Skeletal muscle tissue (tissue), 4 donors: ENCODE results near the gene B3GALT6. TPM values are rescaled to one million over a fixed set of nuclear protein-coding genes. Genes with fewer than 3 reads are reported as not detected.
"Not testable (repeated sequence)": the region's sequence is repeated elsewhere in the genome, so short reads cannot be mapped to it uniquely, and the experiment has no call there.

Experiments
- H3K27ac ChIP-seq: one replicate; pipeline ENCODE4 v1.7.0; 2013; ENCODE audit warnings: mild to moderate bottlenecking, low read depth, low read length, inconsistent platforms
- H3K27me3 ChIP-seq, 3 donors: one replicate each; pipeline ENCODE4 v1.7.0; 2013; ENCODE audit warnings: low read length in 3 of 3; ENCODE audit not compliant: control insufficient read depth in 3 of 3, insufficient read depth in 3 of 3
- H3K36me3 ChIP-seq, 3 donors: one replicate each; pipeline ENCODE4 v1.7.0; 2013; ENCODE audit warnings: low read length in 3 of 3; ENCODE audit not compliant: control insufficient read depth in 3 of 3, insufficient read depth in 3 of 3
- H3K4me1 ChIP-seq, 3 donors: one replicate each; pipeline ENCODE4 v1.7.0; 2013; ENCODE audit warnings: low read length in 3 of 3, mild to moderate bottlenecking in 3 of 3; ENCODE audit not compliant: control insufficient read depth in 3 of 3, insufficient read depth in 3 of 3
- H3K4me3 ChIP-seq, 3 donors: one replicate each; pipeline ENCODE4 v1.7.0; 2013; ENCODE audit warnings: low read length in 3 of 3
- H3K9ac ChIP-seq, 3 donors: one replicate each; pipeline ENCODE4 v1.7.0; 2013; ENCODE audit warnings: low read length in 3 of 3, mild to moderate bottlenecking in 3 of 3, moderate library complexity in 2 of 3, low read depth in 1 of 3
- H3K9me3 ChIP-seq, 3 donors: one replicate each; pipeline ENCODE4 v1.7.0; 2013; ENCODE audit warnings: low read length in 3 of 3; ENCODE audit not compliant: control insufficient read depth in 3 of 3
- total RNA-seq: library from RNA; depleted of rRNA; stranded (reverse); fragments of >200 nt; gene quantifications from one replicate; pipeline ENCODE4 v1.2.3, GENCODE V29; 2014
- donor health status: Osteomylitis.

B3GALT6 gene
- total RNA-seq, 1 donor from 2014 or later = 10.4 TPM

- peaks cover 3 to 11% (median 9%) of the 10 kb centered on the region in 3 donors for H3K27me3 ChIP-seq
- H3K36me3 ChIP-seq, H3K9ac ChIP-seq, H3K4me1 ChIP-seq, H3K9me3 ChIP-seq, H3K27ac ChIP-seq, H3K4me3 ChIP-seq: not testable (repeated sequence)
Measured at GRCh38 chr1:1195726-1196125, 36.3 kb upstream of the B3GALT6 start.

DNA sequence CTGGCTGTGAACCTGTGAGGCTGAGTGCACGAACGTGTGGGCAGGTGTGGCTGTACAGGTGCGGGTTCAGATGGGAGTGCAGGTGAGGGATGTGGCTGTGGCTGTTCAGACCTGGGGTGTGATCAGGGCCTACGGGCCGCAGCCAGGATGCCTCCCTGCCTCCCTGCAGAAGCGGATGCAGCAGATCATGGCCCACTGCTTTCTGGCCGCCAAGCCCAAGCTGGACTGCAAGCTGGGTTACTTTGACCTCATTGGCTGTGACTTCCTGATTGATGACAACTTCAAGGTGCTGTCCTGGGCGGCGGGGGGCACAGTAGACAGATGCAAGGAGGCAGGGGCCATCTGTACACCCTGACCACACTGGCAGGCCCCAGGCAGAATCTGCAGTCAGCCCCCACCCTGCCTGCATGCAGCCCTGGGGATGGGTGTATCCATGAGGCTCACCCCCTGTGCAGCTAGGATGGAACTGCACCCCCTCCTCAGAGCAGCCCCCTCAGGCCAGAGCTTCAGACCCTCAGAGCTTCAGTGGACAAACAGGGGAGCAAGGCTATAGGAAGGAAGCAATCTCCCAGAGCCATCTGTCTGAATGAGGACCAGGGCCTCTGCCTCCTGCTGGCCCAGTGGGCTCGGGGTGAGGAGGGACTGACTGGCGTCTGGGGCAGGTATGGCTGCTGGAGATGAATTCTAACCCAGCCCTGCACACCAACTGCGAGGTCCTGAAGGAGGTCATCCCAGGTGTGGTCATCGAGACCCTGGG, 35.4 kb upstream of the B3GALT6 start:
- H3K27ac ChIP-seq = no peak overlapping the region
- no peak overlapping the region for H3K9ac ChIP-seq
- H3K36me3 ChIP-seq = no peaks in the 10 kb centered on the region

GRCh38 chr1:1197188-1197500, 34.9 kb upstream of the B3GALT6 start:
- Histone ChIP-seq H3K4me3 (no peak overlapping the region), H3K27me3 (peaks cover 3 to 11% (median 9%) of the 10 kb centered on the region in 3 donors), H3K27ac (no peak overlapping the region), H3K36me3 (no peaks in the 10 kb centered on the region), H3K9ac (no peak overlapping the region), H3K9me3 (peaks cover 0 to 3% (median 0%) of the 10 kb centered on the region in 3 donors), H3K4me1 (no peaks in the 10 kb centered on the region)

More for the DNA sequence above, 35.4 kb upstream of the B3GALT6 start:
- no peaks in the 10 kb centered on the region for H3K4me1 ChIP-seq
- H3K4me3 ChIP-seq = no peak overlapping the region
- H3K27me3 ChIP-seq = peaks cover 3 to 11% (median 9%) of the 10 kb centered on the region in 3 donors
- peaks cover 0 to 3% (median 0%) of the 10 kb centered on the region in 3 donors for H3K9me3 ChIP-seq

GRCh38 chr1:1197551-1198422, 34.2 kb upstream of the B3GALT6 start:
- peaks cover 5 to 11% (median 9%) of the 10 kb centered on the region in 3 donors for H3K27me3 ChIP-seq

GRCh38 chr1:1198423-1199140, 33.5 kb upstream of the B3GALT6 start:
- no peaks in the 10 kb centered on the region for H3K4me1 ChIP-seq
- H3K27me3 ChIP-seq = peaks cover 9 to 11% (median 9%) of the 10 kb centered on the region in 3 donors
- no peak overlapping the region for H3K4me3 ChIP-seq
- no peaks in the 10 kb centered on the region for H3K36me3 ChIP-seq
- peaks cover 0 to 3% (median 0%) of the 10 kb centered on the region in 3 donors for H3K9me3 ChIP-seq
- no peak overlapping the region for H3K9ac ChIP-seq
- no peak overlapping the region for H3K27ac ChIP-seq

More at GRCh38 chr1:1197551-1198422, 34.2 kb upstream of the B3GALT6 start:
- Histone ChIP-seq H3K9ac (no peak overlapping the region), H3K9me3 (peaks cover 0 to 3% (median 0%) of the 10 kb centered on the region in 3 donors), H3K4me1 (no peaks in the 10 kb centered on the region), H3K4me3 (no peak overlapping the region), H3K36me3 (no peaks in the 10 kb centered on the region), H3K27ac (no peak overlapping the region)

- H3K4me1 ChIP-seq = no peaks in the 10 kb centered on the region
- H3K27me3 ChIP-seq = peaks cover 8 to 13% (median 11%) of the 10 kb centered on the region in 3 donors
- no peak overlapping the region for H3K4me3 ChIP-seq
- no peak overlapping the region for H3K9ac ChIP-seq
- no peaks in the 10 kb centered on the region for H3K36me3 ChIP-seq
- peaks cover 0 to 2% (median 0%) of the 10 kb centered on the region in 3 donors for H3K9me3 ChIP-seq
- H3K27ac ChIP-seq = no peak overlapping the region
Measured at GRCh38 chr1:1199141-1199960, 32.7 kb upstream of the B3GALT6 start.

DNA sequence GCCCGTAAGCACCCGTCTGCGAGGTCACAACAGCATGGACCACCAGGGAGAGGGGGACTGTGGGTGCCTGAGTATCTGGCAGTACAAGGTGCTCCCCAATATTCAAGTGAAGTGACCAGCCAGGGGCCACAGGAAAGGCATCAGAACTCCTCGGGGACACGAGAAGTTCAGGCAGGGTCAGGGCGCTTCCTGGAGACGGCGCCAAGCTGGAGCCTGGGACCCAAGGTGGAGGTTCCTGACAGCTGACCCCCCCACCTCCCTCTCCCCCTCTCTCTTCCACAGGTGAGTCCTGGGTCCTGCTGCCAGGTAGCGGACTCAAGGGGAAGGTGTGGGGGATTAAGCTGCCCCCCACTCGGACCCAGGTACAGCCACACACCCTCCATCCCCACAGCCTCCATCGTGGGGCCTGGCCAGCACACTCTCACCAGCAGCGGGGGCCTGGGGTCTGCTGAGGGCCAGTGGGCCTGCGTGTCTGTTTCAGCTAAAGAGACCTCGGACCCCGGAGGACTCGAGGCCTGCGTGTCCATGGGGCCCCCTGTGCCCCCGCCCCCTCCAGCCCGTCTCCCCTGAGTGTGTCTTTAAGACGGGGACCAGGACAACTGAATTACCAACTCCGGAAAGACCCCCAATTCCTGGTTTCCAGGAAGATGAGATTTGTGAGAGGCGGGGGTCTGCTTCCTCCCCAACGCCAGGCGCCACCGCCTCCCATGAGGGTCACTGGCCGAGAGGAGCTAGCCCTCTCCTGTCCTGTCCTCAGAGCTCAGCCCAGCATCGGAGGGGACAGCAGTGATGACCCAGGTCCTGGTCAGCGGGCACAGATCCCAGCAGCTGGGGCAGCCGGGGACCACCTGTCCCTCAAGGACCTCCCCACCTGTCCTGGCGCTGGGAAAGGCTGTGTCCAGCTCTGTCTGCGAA, 31.8 kb upstream of the B3GALT6 start:
- no peak overlapping the region for H3K27ac ChIP-seq

DNA sequence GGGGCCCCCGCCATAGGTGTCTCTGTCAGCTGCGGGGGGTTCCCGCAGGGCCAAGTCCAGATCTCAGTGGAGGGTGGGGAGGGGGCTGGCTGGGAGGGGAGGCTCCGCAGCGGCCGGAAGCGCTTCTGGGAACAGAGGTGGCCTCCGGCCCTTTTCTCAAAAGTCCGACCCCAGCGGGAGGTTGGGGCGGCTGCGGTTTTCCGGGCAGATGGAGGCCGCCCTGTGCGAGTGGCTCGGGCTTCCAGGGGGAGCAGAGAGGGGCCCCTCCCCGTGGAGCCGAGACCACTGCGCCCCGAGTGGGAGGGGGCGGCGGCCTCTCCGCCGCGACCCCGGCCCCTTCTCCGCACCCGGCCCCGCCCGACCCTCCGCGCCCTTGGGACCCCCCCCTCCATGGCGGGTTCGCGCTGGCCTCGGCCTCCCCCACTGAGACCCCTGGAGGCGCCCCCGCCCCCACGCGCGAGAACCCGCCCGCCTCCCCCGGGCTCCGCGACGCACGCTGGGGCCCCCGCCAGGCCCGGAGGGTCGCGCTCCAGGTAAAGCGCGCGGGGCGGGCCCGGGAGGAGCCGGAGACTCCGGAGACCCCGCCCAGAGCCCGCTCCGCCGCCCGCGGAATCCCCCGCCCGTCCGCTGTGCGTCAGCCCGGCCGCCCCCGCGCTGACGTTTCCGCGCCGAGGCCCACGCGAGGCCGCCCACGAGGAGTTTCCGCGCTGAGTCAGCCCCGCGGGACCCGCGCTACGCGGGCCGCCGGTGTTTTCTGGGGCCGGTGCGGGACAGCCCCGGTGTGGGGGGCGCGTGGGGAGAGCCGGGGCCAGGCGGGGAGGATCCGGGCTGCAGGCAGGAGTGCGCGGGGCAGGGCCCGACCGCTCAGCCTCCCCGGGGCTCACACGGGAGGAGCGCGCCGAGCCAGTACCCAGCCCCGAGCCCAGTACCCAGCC, 30.9 kb upstream of the B3GALT6 start:
- H3K9me3 ChIP-seq = no peaks in the 10 kb centered on the region
- H3K9ac ChIP-seq = no peak overlapping the region
- H3K36me3 ChIP-seq = no peaks in the 10 kb centered on the region
- no peak overlapping the region for H3K4me3 ChIP-seq
- peaks cover 0 to 5% (median 4%) of the 10 kb centered on the region in 3 donors for H3K4me1 ChIP-seq
- H3K27ac ChIP-seq = no peak overlapping the region
- H3K27me3 ChIP-seq = peaks cover 16 to 29% (median 20%) of the 10 kb centered on the region in 3 donors

More for the DNA sequence above, 31.8 kb upstream of the B3GALT6 start:
- H3K36me3 ChIP-seq = no peaks in the 10 kb centered on the region
- no peak overlapping the region for H3K4me3 ChIP-seq
- no peaks in the 10 kb centered on the region for H3K9me3 ChIP-seq
- H3K4me1 ChIP-seq = no peaks in the 10 kb centered on the region
- H3K27me3 ChIP-seq = peaks cover 11 to 21% (median 13%) of the 10 kb centered on the region in 3 donors
- no peak overlapping the region for H3K9ac ChIP-seq
